ENCODE data around the gene EXOSC7. TPM values are rescaled to one million over a fixed set of nuclear protein-coding genes. Genes with fewer than 3 reads are reported as not detected.

Gene EXOSC7
- total and polyA plus RNA-seq, 2 donors (not counting 1 experiment from before 2014, with no cell fraction given) = 25.5 to 40.0 TPM

- CTCF ChIA-PET = no interaction called here
Observed at GRCh38 chr3:45023675-45024074, 47.6 kb downstream of the EXOSC7 start.

More at GRCh38 chr3:45023675-45024074, 47.6 kb downstream of the EXOSC7 start:
- no peak for DNase-seq
- no CpG with 5 or more reads among the region's 3 CpGs for WGBS (ENCODE audit: insufficient coverage)
- H3K4me3 Mint-ChIP-seq = no peak overlapping the region
- Histone ChIP-seq H3K36me3 (replicated peaks in 1 of 2; ENCODE audit: control extremely low read depth in 1 of 2, control insufficient read depth in 1 of 2, extremely low read depth in 1 of 2, insufficient read depth in 2 of 2, low read length in 1 of 2) (no peaks in the 10 kb centered on the region), H4K20me1 (ENCODE audit: control insufficient read depth, insufficient read depth, low read length, poor library complexity, severe bottlenecking) (no peaks in the 10 kb centered on the region), H3K4me2 (replicated peaks; ENCODE audit: low read depth, low read length, poor library complexity, severe bottlenecking) (no peak overlapping the region), H3K4me1 (ENCODE audit: control insufficient read depth in 2 of 2, insufficient read depth in 2 of 2, low read length in 2 of 2) (no peaks in the 10 kb centered on the region), H3K27me3 (replicated peaks in 1 of 4; ENCODE audit: control extremely low read depth in 1 of 4, control insufficient read depth in 3 of 4, insufficient read depth in 4 of 4, low read length in 3 of 4) (peaks cover 0 to 15% (median 4%) of the 10 kb centered on the region in 4 experiments), H2AFZ (ENCODE audit: insufficient read depth, low read depth, low read length, poor library complexity, severe bottlenecking) (no peak overlapping the region), H3K27ac (ENCODE audit: low read length in 2 of 2) (no peak overlapping the region), H3K79me2 (ENCODE audit: control insufficient read depth, insufficient read depth, low read length) (no peaks in the 10 kb centered on the region), H3K4me3 (ENCODE audit: control extremely low read depth in 1 of 5, extremely low read depth in 1 of 5, insufficient read depth in 1 of 5, low read depth in 2 of 5, low read length in 4 of 5) (no peak overlapping the region), H3K9me3 (ENCODE audit: control extremely low read depth in 1 of 3, control insufficient read depth in 2 of 3, insufficient read depth in 1 of 3, low read length in 2 of 3) (no peaks in the 10 kb centered on the region), H3K9ac (ENCODE audit: low read length) (no peak overlapping the region)
- POLR2A ChIA-PET = no interaction called here
- H3K4me1 Mint-ChIP-seq = no peaks in the 10 kb centered on the region
- intact Hi-C loops (cut with micrococcal nuclease) = no loop called here
- peaks cover 11% of the 10 kb centered on the region for H3K27me3 Mint-ChIP-seq
- TF ChIP-seq EZH2 (IDR thresholded peaks at IDR 0.05; ENCODE audit: borderline replicate concordance, insufficient read depth, low read depth, low read length, poor library complexity, severe bottlenecking) (no peak), CTCF (IDR thresholded peaks at IDR 0.05) (no peak)
- ATAC-seq (ENCODE audit: low read depth) = no peak
- no peaks in the 10 kb centered on the region for H3K9me3 Mint-ChIP-seq (ENCODE audit: insufficient read depth)
- no peak overlapping the region for H3K27ac Mint-ChIP-seq
